Gastroesophageal sphincter (tissue), 4 donors: ENCODE measurements around the gene FYTTD1. TPM values are rescaled to one million over a fixed set of nuclear protein-coding genes. Genes with fewer than 3 reads are reported as not detected.
"Not testable (repeated sequence)": the region's sequence is repeated elsewhere in the genome, so short reads cannot be mapped to it uniquely, and the experiment has no call there.

Experiments
- ATAC-seq: fragments of 150-250 bp; one replicate; pipeline ENCODE4 v1.9.1; 2016; ENCODE audit warnings: mild to moderate bottlenecking, moderate library complexity
- H3K27ac ChIP-seq, 4 donors: fragments of 200-600 bp; sonication (generic) in 3 of 4; 1 replicate in 3 of 4; 2 replicates in 1 of 4; pipeline ENCODE4 v1.5.1; 2016 to 2019
- H3K27me3 ChIP-seq: fragments of 200-600 bp; sonication (generic); one replicate; pipeline ENCODE4 v1.5.1; 2019
- H3K36me3 ChIP-seq, 2 donors: fragments of 200-600 bp; sonication (generic); one replicate each; pipeline ENCODE4 v1.5.1; 2019; ENCODE audit warnings: control low read depth in 1 of 2
- H3K4me1 ChIP-seq, 3 donors: fragments of 200-600 bp; sonication (generic); 1 replicate in 2 of 3; 2 replicates in 1 of 3; pipeline ENCODE4 v1.5.1; 2016 to 2019; ENCODE audit warnings: control low read depth in 2 of 3
- H3K4me3 ChIP-seq, 2 donors: fragments of 200-600 bp; sonication (generic); one replicate each; pipeline ENCODE4 v1.5.1; 2019; ENCODE audit warnings: mild to moderate bottlenecking in 1 of 2, moderate library complexity in 1 of 2
- H3K9me3 ChIP-seq, 3 donors: fragments of 200-600 bp; sonication (generic); one replicate each; pipeline ENCODE4 v1.5.1; 2017 to 2019; ENCODE audit warnings: control low read depth in 2 of 3
- CTCF ChIP-seq, 4 experiments: fragments of 200-600 bp in 2 of 4; fragments of 450-650 bp in 2 of 4; sonication (generic) in 1 of 4; IDR thresholded peaks; one replicate each; pipeline ENCODE4 v1.5.1; 2017 to 2019; ENCODE audit warnings: antibody characterized with exemption in 4 of 4, mild to moderate bottlenecking in 2 of 4, moderate library complexity in 2 of 4
- EP300 ChIP-seq: sonication (generic); formaldehyde crosslinking; IDR thresholded peaks from one replicate; pipeline ENCODE4 v1.6.1; 2017; ENCODE audit warnings: antibody characterized with exemption, mild to moderate bottlenecking
- POLR2A ChIP-seq, 2 donors: fragments of 450-650 bp; IDR thresholded peaks; one replicate each; pipeline ENCODE4 v1.6.1; 2017; ENCODE audit warnings: antibody characterized with exemption in 2 of 2, mild to moderate bottlenecking in 2 of 2, moderate library complexity in 1 of 2
- POLR2AphosphoS5 ChIP-seq: sonication (generic); formaldehyde crosslinking; IDR thresholded peaks from one replicate; pipeline ENCODE4 v1.6.1; 2017; ENCODE audit warnings: antibody characterized with exemption
- WGBS, 2 donors: methylation state at CpG; one replicate each; pipeline ENCODE4 v1.1.5; 2018; ENCODE audit warnings: low coverage in 1 of 2; 5-methylcytosine and 5-hydroxymethylcytosine counted together
- total RNA-seq, 4 donors: library from RNA; depleted of rRNA; stranded (reverse); fragments of >200 nt; gene quantifications; one replicate each; pipeline ENCODE4 v1.1.0, GENCODE V29; 2016

The FYTTD1 gene
- total RNA-seq, 4 donors from 2014 or later: 69.1 to 88.1 (median 87.0) TPM

- H3K36me3 ChIP-seq: peaks cover 0 to 2% of the 10 kb centered on the region in 2 donors
- TF ChIP-seq POLR2AphosphoS5 (no peak), EP300 (no peak), POLR2A (IDR thresholded peaks at IDR 0.05) (no peak), CTCF (IDR thresholded peaks at IDR 0.05) (no peak)
- WGBS, 2 donors: 93 to 100% methylated on average over 1 to 2 of the region's 2 CpGs
These were observed 26.9 kb upstream of the FYTTD1 start for GRCh38 chr3:197722734-197723133.

GRCh38 chr3:197727878-197728277 lies 21.8 kb upstream of the FYTTD1 start:
- not testable (repeated sequence) for H3K9me3 ChIP-seq, ATAC-seq, H3K36me3 ChIP-seq, H3K4me1 ChIP-seq, H3K4me3 ChIP-seq, H3K27ac ChIP-seq, H3K27me3 ChIP-seq
- WGBS, 2 donors: 89 to 93% methylated on average over 3 of the region's 3 CpGs

More at GRCh38 chr3:197722734-197723133, 26.9 kb upstream of the FYTTD1 start:
- Histone ChIP-seq H3K27ac (no peak overlapping the region), H3K27me3 (no peaks in the 10 kb centered on the region), H3K4me3 (no peak overlapping the region), H3K9me3 (peaks cover 0 to 8% (median 0%) of the 10 kb centered on the region in 3 donors), H3K4me1 (no peaks in the 10 kb centered on the region)
- no peak for ATAC-seq

GRCh38 chr3:197728487-197728886 lies 21.2 kb upstream of the FYTTD1 start:
- H3K4me1 ChIP-seq: peaks cover 0 to 5% (median 0%) of the 10 kb centered on the region in 3 donors
- no peaks in the 10 kb centered on the region for H3K9me3 ChIP-seq
- ATAC-seq: no peak
- no peaks in the 10 kb centered on the region for H3K27me3 ChIP-seq
- H3K27ac ChIP-seq: no peak overlapping the region
- H3K36me3 ChIP-seq: no peaks in the 10 kb centered on the region
- WGBS, 2 donors: 78 to 80% methylated on average over 7 to 8 of the region's 8 CpGs
- no peak overlapping the region for H3K4me3 ChIP-seq
- no peak for TF ChIP-seq CTCF (IDR thresholded peaks at IDR 0.05)
- no peak for TF ChIP-seq POLR2A (IDR thresholded peaks at IDR 0.05)
- no peak for TF ChIP-seq EP300
- no peak for TF ChIP-seq POLR2AphosphoS5

- Histone ChIP-seq H3K4me3 (no peak overlapping the region), H3K27me3 (no peaks in the 10 kb centered on the region), H3K4me1 (peaks cover 0 to 12% (median 0%) of the 10 kb centered on the region in 3 donors), H3K36me3 (no peaks in the 10 kb centered on the region), H3K27ac (no peak overlapping the region), H3K9me3 (no peaks in the 10 kb centered on the region)
- ATAC-seq: no peak
- no peak for TF ChIP-seq POLR2AphosphoS5
- TF ChIP-seq EP300: no peak
- no peak for TF ChIP-seq POLR2A (IDR thresholded peaks at IDR 0.05)
- TF ChIP-seq CTCF (IDR thresholded peaks at IDR 0.05): no peak
- 44 to 50% methylated on average over 1 to 2 of the region's 2 CpGs for WGBS, 2 donors
These were observed 19.5 kb upstream of the FYTTD1 start for GRCh38 chr3:197730200-197730599.

GRCh38 chr3:197730770-197731169 lies 18.9 kb upstream of the FYTTD1 start:
- not testable (repeated sequence) for H3K9me3 ChIP-seq, ATAC-seq, H3K27ac ChIP-seq, H3K36me3 ChIP-seq, H3K27me3 ChIP-seq, H3K4me3 ChIP-seq
- peaks cover 2 to 18% (median 4%) of the 10 kb centered on the region in 3 donors for H3K4me1 ChIP-seq
- WGBS, 2 donors: 86% methylated on average over 1 of the region's 5 CpGs; no CpG with 5 or more reads in 1 of the 2 donors

- H3K36me3 ChIP-seq, H3K27ac ChIP-seq, H3K4me3 ChIP-seq, ATAC-seq, H3K27me3 ChIP-seq, H3K9me3 ChIP-seq: not testable (repeated sequence)
- WGBS, 2 donors: no CpG with 5 or more reads among the region's 27 CpGs
- peaks cover 2 to 22% (median 5%) of the 10 kb centered on the region in 3 donors for H3K4me1 ChIP-seq
These were observed 18.2 kb upstream of the FYTTD1 start for GRCh38 chr3:197731483-197731882.

GRCh38 chr3:197733042-197733441 lies 16.6 kb upstream of the FYTTD1 start:
- Histone ChIP-seq H3K36me3 (no peaks in the 10 kb centered on the region), H3K9me3 (no peaks in the 10 kb centered on the region), H3K4me3 (no peak overlapping the region), H3K27me3 (no peaks in the 10 kb centered on the region), H3K27ac (no peak overlapping the region), H3K4me1 (peaks cover 2 to 32% (median 11%) of the 10 kb centered on the region in 3 donors)
- 96 to 100% methylated on average over 2 to 3 of the region's 4 CpGs for WGBS, 2 donors
- no peak for ATAC-seq
- TF ChIP-seq CTCF (IDR thresholded peaks at IDR 0.05) (no peak), POLR2A (IDR thresholded peaks at IDR 0.05) (no peak), EP300 (no peak), POLR2AphosphoS5 (no peak)
